Endothelial cell (in vitro differentiated cells): ENCODE results near the gene GPATCH2. TPM values are rescaled to one million over a fixed set of nuclear protein-coding genes. Genes with fewer than 3 reads are reported as not detected.

Experiments used
- DNase-seq: peaks from one replicate; pipeline ENCODE4 v3.0.0; 2021; ENCODE audit warnings: low spot score
- H3K27ac Mint-ChIP-seq: one replicate; pipeline ENCODE4 v1.8.0; 2021; ENCODE audit warnings: mixed read lengths, inconsistent platforms; ENCODE audit not compliant: unreplicated experiment
- H3K27me3 Mint-ChIP-seq: one replicate; pipeline ENCODE4 v1.8.0; 2021; ENCODE audit warnings: mild to moderate bottlenecking, moderate library complexity, mixed read lengths, inconsistent platforms; ENCODE audit not compliant: unreplicated experiment
- H3K36me3 Mint-ChIP-seq: one replicate; pipeline ENCODE4 v1.8.0; 2021; ENCODE audit warnings: mild to moderate bottlenecking, low read depth, mixed read lengths, inconsistent platforms; ENCODE audit not compliant: unreplicated experiment
- H3K4me1 Mint-ChIP-seq: one replicate; pipeline ENCODE4 v1.8.0; 2021; ENCODE audit warnings: mild to moderate bottlenecking, mixed read lengths, inconsistent platforms; ENCODE audit not compliant: unreplicated experiment
- H3K4me3 Mint-ChIP-seq: one replicate; pipeline ENCODE4 v1.8.0; 2021; ENCODE audit warnings: mild to moderate bottlenecking, mixed read lengths, inconsistent platforms; ENCODE audit not compliant: unreplicated experiment
- H3K9me3 Mint-ChIP-seq: one replicate; pipeline ENCODE4 v1.8.0; 2021; ENCODE audit warnings: mixed read lengths, inconsistent platforms; ENCODE audit not compliant: unreplicated experiment
- CTCF ChIP-seq: fragments of 200-600 bp; sonication (generic); IDR thresholded peaks from one replicate; pipeline ENCODE4 v1.5.0; 2021; ENCODE audit warnings: antibody characterized with exemption; ENCODE audit not compliant: unreplicated experiment
- total RNA-seq: library from RNA; stranded (reverse); fragmentation: NEBNext Ultra II Directional; extraction: Animal tissue kit (Norgen Biotek cat#: 25700); gene quantifications from one replicate; pipeline ENCODE4 v1.2.1, GENCODE V29; 2021; ENCODE audit not compliant: unreplicated experiment

GPATCH2 gene
- total RNA-seq, 1 donor from 2014 or later: 18.4 TPM

GRCh38 chr1:217542837-217543236, 88.1 kb downstream of the GPATCH2 start:
- Mint-ChIP-seq H3K27ac (no peak overlapping the region), H3K27me3 (no peaks in the 10 kb centered on the region), H3K4me1 (peaks cover 7% of the 10 kb centered on the region), H3K9me3 (no peaks in the 10 kb centered on the region), H3K36me3 (peaks cover 15% of the 10 kb centered on the region), H3K4me3 (no peak overlapping the region)
- no peak for TF ChIP-seq CTCF
- no peak for DNase-seq

GRCh38 chr1:217542136-217542777, 88.6 kb downstream of the GPATCH2 start:
- TF ChIP-seq CTCF: no peak
- H3K27me3 Mint-ChIP-seq: no peaks in the 10 kb centered on the region
- DNase-seq: no peak
- peaks cover 7% of the 10 kb centered on the region for H3K4me1 Mint-ChIP-seq
- H3K9me3 Mint-ChIP-seq: no peaks in the 10 kb centered on the region
- H3K27ac Mint-ChIP-seq: no peak overlapping the region
- no peak overlapping the region for H3K4me3 Mint-ChIP-seq
- peaks cover 9% of the 10 kb centered on the region for H3K36me3 Mint-ChIP-seq

GRCh38 chr1:217540321-217540720, 90.6 kb downstream of the GPATCH2 start:
- H3K27me3 Mint-ChIP-seq: no peaks in the 10 kb centered on the region
- H3K27ac Mint-ChIP-seq: no peak overlapping the region
- no peak overlapping the region for H3K4me3 Mint-ChIP-seq

GRCh38 chr1:217539510-217539909, 91.4 kb downstream of the GPATCH2 start:
- peaks cover 7% of the 10 kb centered on the region for H3K4me1 Mint-ChIP-seq
- DNase-seq: no peak
- no peak overlapping the region for H3K27ac Mint-ChIP-seq
- no peaks in the 10 kb centered on the region for H3K9me3 Mint-ChIP-seq
- no peak for TF ChIP-seq CTCF
- no peak overlapping the region for H3K4me3 Mint-ChIP-seq
- H3K27me3 Mint-ChIP-seq: no peaks in the 10 kb centered on the region
- no peaks in the 10 kb centered on the region for H3K36me3 Mint-ChIP-seq

More at GRCh38 chr1:217540321-217540720, 90.6 kb downstream of the GPATCH2 start:
- no peaks in the 10 kb centered on the region for H3K36me3 Mint-ChIP-seq
- no peaks in the 10 kb centered on the region for H3K9me3 Mint-ChIP-seq
- no peak for DNase-seq
- peaks cover 7% of the 10 kb centered on the region for H3K4me1 Mint-ChIP-seq
- TF ChIP-seq CTCF: no peak

- Mint-ChIP-seq H3K4me3 (no peak overlapping the region), H3K9me3 (no peaks in the 10 kb centered on the region), H3K27ac (no peak overlapping the region)
Observed at GRCh38 chr1:217535601-217536377, 95.1 kb downstream of the GPATCH2 start.

More at GRCh38 chr1:217535601-217536377, 95.1 kb downstream of the GPATCH2 start:
- no peak for TF ChIP-seq CTCF
- Mint-ChIP-seq H3K27me3 (peaks cover 3% of the 10 kb centered on the region), H3K36me3 (no peaks in the 10 kb centered on the region), H3K4me1 (peaks cover 6% of the 10 kb centered on the region)
- no peak for DNase-seq
